GM19397 (cell line): ENCODE data around the gene ETS1.
A peak's percentile ranks its signal among the peaks of the same experiment; 100 is the strongest.

Experiments
- ATAC-seq: cut with Tn5 transposase; IDR thresholded peaks from one replicate; pipeline ENCODE4 v1.9.1; 2021; ENCODE audit warnings: mild to moderate bottlenecking, moderate library complexity; ENCODE audit not compliant: unreplicated experiment

ETS1 gene

GRCh38 chr11:128596250-128596649 lies 8.9 kb upstream of the ETS1 start:
- no peak for ATAC-seq

- no peak for ATAC-seq
These were observed 8.4 kb upstream of the ETS1 start for GRCh38 chr11:128595775-128596174.

DNA sequence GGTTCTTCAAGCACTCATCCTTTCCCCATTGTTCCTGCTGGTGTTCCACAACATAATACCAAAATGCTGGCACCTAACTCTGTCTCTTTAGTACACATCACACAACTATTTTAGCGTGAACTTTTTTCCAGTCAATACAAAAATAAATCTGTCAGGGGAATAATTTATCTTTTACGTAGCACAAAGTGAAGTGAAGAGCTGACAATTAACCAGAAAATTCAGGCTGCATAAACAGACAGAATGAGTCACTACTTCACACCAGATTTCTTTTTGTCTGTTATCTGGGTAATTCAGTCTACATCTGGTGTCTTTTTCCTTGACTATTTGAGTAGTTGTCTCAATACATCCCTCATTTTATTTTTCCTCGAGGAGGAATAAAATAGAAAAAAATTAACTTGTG lies 7.9 kb upstream of the ETS1 start:
- ATAC-seq: no peak

DNA sequence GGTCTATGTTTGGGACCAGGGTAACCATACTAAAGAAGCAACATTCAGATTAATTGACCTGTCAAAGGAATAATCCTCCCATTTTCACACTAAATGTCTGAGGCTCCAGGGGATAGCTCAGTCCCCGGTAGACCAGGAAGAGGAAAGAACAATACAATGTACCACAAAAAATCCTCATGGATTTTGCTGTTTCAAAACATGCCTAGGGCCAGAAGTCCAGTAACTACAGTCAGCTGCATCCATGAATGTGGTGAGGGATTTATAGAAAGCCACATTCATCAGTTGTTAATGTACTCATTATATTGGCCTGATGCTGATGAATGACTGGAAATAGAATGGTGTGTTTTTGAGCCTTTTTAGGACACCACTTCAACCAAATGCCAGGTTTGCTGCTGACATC lies 6.9 kb upstream of the ETS1 start:
- ATAC-seq: no peak

DNA sequence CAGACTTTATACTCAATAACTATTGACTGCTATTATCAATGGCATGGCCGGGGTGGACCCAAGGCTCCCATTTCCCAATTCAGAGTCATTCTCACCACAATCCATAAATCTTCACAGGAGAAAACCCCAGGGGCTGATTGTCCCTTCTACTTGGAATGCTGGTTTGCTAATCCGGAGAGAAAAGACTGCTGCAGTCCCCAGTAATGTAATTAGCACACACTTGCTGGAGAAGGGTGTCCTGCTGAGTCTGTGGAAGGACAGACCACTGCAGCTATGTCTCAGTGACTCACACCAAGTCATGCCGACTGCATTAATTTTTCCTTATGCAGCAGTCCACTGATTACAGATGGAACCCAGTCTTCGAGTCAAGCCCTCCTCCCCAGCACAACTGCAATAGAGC lies 5.9 kb upstream of the ETS1 start:
- ATAC-seq: no peak

DNA sequence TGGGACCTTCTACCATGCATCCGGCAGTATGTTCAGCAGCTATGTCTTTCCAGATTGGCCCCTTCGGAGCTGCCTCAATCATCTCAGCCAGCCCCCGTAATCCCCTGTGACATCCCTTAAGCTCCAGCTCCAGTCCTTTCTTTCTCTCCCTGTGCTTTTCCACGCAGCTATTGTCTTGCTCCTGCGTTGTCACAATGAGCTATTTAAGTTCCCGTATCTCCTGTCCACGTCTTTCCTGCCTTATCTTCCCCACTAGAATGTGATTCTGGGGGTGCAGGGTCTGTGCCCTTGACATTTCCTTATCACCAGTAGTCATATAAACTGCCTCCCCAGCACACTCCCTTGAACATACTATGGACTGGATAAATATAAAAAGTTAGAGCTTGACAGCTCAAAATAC lies 5.1 kb upstream of the ETS1 start:
- no peak for ATAC-seq

- no peak for ATAC-seq
These were observed 3.2 kb upstream of the ETS1 start for GRCh38 chr11:128590587-128590986.

DNA sequence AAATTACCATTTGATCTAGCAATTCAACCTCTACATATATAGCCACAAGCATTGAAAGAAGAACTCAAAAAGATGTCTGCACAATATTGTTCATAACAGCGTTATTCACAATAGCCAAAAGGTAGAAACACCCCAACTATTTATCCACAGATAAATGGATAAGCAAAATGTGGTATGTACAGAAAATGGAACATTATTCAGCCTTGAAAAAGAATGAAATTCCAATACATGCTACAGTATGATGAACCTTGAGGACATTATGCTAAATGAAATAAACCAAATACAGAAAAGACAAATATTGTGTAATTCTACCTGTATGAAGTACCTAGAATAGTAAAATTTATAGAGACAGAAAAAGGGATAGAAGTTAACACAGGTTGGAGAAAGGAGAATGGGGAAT lies 2.6 kb upstream of the ETS1 start:
- no peak for ATAC-seq

DNA sequence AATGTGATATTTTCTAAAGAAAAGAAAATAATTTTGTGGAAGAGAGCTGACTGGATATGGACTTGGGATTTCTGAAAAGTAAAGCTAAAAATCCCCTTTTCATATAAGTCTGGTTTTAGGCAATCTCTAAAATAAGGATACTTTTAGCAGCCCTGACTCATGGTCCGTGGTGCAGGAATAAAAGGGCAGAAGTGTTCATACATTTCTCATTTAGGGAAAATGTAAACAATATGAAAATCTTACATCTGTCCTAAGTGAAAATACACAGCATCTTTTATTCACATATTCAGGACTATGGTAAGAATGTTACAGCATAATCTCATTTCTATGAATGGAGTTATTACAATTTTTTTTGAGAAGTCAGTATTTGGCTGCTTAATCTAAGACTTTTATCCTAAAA lies 735 bp upstream of the ETS1 start:
- ATAC-seq: no peak

GRCh38 chr11:128586689-128587088 lies 669 bp downstream of the ETS1 start:
- no peak for ATAC-seq

GRCh38 chr11:128585498-128586238 lies 1.7 kb downstream of the ETS1 start:
- no peak for ATAC-seq

- ATAC-seq: no peak
These were observed 3.1 kb downstream of the ETS1 start for GRCh38 chr11:128584253-128584652.

GRCh38 chr11:128582496-128583366 lies 4.6 kb downstream of the ETS1 start:
- ATAC-seq: no peak

DNA sequence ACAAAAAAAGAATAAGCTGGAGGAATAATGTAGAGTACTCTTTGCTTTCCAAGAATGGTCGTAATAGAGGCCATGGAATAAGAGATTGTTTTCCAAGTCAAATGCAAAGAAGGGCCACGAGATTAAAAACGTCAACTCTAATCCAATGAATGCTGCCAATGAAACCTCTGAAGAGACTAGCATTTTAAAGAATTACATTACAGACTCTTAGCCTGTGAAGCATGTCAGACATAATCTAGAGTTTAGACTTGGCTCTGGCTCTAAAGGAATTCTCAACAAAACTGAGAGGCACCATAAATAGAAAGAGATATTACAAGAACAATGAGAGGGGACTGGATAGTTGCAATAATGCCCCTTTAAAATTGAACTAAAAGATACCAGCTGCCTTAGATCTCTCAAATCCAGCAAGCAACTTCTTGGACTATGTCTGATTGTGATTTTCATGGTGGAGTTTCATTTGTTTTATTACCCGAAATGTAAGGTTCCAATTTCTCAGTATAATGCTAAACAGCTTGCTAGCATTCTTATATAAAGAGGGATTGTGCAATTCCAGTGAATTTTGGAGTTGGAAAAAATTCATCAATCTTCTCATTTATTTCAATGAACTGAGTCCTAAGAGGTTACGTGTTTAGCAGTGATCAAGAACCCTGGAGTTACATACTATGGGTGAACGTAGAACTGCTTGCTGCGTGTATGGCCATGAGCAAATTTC lies 5.6 kb downstream of the ETS1 start:
- no peak for ATAC-seq

DNA sequence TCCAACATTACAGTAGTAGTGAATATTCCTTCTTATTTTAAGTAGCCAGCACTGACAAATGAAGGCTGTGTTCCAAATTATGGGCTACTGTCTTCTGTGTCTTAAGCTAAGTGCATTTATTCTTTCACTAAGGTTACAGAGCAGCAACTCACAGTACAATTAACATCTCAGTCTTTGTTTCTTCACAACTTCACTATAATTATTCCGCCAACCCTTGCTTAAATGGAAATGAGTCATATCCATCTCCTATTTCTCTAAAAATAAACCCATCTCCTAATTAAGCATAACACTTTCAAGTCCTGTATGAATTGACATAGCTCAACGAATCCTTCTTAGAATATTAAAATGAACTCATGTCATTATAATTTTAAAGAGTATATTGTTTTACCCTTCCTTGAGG lies 6.7 kb downstream of the ETS1 start:
- no peak for ATAC-seq

GRCh38 chr11:128579798-128580504 lies 7.4 kb downstream of the ETS1 start:
- peak; percentile 57 for ATAC-seq

DNA sequence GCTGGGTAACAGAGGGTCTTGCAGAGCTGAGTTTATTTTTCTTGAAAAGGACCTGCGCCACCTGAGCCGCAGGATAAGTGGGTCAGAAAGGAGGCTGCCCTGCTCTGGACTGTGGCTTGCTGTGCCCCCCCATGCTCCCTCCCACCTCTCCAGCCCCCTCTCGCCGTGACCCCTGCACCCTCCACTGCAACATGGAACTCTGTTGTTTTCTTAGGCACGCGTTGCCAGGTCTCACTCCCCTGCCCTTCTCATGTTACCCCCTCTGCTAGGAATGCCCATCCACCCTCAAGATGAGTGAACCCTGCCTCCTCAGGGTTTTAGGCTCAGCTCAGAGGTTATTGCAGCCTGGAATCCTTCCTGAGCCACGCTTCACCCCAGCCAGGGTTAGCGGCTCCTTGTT lies 10.8 kb downstream of the ETS1 start:
- ATAC-seq: no peak

GRCh38 chr11:128575961-128576350 lies 11.4 kb downstream of the ETS1 start:
- ATAC-seq: no peak

DNA sequence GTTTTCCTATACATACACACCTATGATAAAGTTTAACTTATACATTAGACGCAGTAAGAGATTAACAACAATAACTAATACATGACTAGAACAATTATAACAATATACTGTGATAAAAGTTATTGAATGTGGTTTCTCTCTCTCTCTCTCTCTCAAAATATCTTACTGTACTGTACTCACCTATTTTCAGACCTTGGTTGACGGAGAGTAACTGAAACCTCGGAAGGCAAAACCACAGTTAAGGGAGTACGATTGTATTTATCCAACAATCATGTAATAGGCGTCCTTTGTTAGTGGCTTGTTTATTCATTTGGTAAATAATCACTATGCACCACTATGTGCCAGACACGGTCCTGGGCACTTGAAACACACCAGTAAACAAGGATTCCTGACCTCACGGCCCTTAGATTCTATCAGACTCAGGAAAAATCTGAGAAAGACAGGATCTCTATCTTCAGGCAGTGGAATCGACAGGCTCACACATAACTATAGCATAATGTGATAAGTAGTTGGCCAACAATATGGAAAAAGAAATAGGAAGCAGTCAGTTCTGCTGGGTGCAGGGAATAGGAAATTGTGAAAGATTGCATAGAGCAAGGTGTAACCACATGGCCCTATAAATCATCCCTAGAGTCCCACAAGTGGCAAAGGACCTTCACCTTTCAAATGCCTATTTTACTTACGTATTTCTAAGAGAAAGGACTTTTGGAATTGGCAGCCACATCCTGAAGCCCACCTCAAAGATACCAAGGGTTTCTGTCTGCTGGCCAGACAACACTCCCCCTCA lies 12.0 kb downstream of the ETS1 start:
- no peak for ATAC-seq

DNA sequence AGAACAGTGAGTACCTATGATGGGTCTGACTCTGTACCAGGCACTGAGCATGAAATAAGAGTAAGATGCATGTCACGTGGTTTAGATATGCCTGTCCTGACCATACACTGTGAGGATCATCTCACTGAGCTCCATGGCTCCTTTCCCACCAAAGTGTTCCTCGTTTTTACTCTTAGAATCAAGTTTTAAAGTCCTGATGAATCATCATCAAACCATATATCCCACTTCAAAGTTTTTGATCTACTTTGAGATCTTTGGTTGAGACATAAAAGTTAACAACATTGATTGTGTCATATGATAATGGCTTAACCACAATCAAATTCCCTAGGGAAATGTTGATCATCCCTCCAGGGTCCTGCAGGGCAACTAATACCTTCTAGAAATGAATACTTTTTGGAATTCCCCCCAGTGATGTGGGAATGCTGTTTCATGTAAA lies 12.8 kb downstream of the ETS1 start:
- ATAC-seq: no peak
